ENCODE results near the gene SPATA16. TPM values are rescaled to one million over a fixed set of nuclear protein-coding genes. Genes with fewer than 3 reads are reported as not detected.
"Not testable (repeated sequence)": the region's sequence is repeated elsewhere in the genome, so short reads cannot be mapped to it uniquely, and the experiment has no call there.

SPATA16 gene, protein sequence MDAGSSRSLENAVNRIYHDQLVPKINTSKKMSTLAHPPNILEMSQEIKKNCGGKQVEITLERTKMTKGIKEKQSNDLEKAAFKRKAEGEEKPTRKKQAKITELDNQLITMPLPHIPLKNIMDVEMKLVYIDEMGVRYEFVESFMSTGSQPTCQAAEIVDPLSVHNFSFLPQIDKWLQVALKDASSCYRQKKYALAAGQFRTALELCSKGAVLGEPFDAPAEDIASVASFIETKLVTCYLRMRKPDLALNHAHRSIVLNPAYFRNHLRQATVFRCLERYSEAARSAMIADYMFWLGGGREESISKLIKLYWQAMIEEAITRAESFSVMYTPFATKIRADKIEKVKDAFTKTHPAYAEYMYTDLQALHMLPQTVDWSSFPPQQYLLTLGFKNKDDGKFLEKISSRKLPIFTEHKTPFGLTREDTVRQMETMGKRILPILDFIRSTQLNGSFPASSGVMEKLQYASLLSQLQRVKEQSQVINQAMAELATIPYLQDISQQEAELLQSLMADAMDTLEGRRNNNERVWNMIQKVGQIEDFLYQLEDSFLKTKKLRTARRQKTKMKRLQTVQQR
- not detected in 2 replicates for total RNA-seq (2014; rRNA removed; shearing (Covaris generic))

DNA sequence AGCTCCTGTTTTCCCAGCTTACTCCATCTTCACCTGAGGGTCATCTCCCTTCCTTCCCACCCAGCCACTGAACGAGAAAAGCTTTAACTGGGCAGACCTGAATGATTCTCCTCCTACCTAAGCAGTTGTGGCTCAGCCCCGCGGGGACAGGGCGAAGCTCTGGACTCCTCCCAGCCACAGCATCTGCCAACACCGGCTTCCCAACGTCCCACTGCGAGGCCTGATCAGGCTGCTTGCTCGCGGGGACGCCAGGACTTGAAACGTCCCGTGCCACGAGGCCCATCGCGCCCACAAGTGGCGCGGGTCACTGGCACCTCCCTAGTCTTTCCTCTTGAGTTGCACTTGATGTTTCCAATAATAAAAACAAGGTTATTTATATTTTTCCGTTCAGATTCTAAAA is at the start of gene SPATA16:
Gene SPATA16 (minus strand): TSS at position 250 of the 400 bp plus-strand sequence. CDS start 23,504 bp downstream, outside the sequence.
- DNase-seq (ENCODE audit: low read depth) = no peak

DNA sequence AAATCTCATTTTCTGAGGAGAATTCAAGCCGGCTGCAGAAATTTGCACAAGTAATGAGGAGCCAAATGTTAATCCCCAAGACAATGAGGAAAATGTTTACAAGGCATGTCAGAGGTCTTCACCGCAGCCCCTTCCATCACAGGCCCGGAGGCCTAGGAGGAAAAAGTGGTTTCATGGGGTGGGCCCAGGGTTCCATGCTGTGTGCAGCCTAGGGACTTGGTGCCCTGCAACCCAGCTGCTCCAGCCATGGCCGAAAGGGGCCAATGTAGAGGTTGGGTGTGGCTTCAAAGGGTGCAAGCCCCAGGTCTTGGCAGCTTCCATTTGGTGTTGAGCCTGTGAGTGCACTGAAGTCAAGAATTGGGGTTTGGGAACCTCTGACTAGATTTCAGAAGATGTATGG is 42.0 kb upstream of the SPATA16 start:
- DNase-seq (ENCODE audit: low read depth) = not testable (repeated sequence)

DNA sequence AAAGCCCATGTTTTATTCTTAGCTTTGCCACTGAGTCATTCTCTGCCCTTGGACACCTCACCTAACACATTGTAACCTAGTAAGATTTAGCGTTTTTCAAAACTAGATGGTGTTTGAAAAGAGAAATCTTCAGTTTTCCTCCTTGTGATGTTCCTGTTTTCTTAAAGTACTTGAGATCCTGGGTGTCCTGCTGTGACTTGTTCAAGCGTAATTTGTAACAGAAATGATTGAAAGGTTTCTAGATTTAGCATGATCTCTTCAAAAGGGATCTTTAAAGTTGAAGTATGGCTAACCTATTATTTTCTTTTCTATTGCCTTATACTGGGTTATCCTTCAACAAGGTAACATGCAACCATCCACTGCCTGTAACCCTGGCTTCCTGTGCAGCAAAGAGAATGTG is 32.6 kb upstream of the SPATA16 start:
- no peak for DNase-seq (ENCODE audit: low read depth)

DNA sequence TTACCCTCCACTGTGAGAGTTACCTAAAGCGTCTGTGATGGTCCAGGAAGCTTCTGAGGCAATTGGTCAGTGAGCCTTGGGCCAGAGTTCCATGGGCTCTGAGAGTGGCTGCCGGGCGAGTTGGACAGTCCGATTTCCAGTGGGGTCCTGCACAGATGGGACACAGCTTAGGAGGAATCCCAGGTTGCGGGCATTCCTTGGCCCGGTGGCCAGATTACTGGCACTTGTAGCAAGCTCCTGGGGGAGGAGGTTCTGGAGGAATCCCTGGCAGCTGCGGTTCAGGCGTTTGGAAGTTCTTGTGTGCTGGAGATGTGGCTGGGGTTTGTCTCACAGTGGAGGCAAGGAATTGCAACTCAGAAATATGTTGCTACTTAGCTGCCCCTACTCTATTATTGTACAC is 18.1 kb upstream of the SPATA16 start:
- DNase-seq (ENCODE audit: low read depth) = not testable (repeated sequence)

DNA sequence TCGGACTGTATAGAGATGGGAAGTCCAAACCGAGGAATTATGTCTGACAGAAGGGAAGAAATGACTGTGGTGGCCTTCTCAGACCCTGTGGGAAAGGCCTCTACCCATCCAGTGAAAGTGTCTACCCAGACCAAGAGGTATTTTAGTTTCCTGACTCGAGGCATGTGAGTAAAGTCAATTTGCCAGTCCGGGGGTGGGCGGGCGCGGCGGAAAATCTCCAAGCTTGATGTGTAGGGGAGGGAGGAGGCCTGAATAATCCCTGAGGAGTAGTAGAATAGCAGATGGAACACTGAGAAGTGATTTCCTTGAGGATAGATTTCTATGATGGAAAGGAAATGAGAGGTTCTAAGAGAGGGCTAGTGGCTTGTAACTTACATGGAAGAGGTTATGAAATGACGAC is 15.5 kb upstream of the SPATA16 start:
- DNase-seq (ENCODE audit: low read depth) = not testable (repeated sequence)

DNA sequence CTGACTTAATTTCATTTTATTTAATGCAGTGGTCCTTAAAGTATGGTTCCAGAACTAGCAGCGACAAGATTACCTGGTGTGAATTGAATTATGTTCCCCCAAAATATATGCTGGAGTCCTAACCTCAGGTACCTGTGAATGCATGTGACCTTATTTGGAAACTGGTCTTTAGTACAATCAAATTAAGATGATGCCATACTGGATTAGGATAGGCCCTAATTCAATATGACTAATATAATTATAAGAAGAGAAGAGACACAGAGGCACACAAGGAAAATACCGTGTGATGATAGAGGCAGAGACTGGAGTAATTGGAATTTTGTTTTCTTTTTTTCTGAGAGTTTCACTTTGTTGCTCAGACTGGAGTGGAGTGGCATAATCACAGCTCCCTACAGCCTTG is 12.6 kb upstream of the SPATA16 start:
- no peak for DNase-seq (ENCODE audit: low read depth)

DNA sequence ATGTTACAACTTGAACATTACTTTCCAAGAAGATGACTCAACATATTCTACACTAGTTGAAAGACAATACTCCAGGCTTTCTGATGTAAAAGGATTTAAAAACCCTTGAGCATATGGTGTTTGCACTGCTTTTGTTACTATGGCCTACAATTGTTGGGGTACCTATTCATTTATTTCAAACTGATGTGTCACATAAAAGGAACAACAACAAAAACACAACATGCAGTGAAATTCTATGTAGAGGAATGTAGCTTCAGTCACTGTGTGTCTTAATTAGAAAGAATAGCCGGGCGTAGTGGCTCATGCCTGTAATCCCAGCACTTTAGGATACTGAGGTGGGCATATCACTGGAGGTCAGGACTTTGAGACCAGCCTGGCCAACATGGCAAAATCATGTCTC is 1.6 kb downstream of the SPATA16 start:
- no peak for DNase-seq (ENCODE audit: low read depth)

DNA sequence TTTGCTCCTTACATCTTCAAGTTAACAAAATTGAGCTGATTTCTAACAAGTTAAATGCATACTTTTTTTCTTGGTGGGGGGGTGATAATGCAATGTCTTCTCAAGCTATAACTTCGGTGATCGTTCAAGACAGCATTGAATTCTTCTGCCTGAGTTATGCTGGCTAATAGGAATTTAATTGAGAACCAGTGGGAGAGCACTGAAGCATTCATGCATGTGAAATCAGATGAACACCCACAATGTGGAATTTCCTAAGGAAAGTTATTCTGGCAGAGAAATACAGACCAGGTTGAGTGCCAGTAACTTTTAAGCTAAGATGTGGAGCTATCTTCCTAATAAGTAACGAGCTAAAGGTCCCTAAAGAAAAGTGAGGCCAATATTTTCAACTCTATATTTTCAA is 3.0 kb downstream of the SPATA16 start:
- no peak for DNase-seq (ENCODE audit: low read depth)

DNA sequence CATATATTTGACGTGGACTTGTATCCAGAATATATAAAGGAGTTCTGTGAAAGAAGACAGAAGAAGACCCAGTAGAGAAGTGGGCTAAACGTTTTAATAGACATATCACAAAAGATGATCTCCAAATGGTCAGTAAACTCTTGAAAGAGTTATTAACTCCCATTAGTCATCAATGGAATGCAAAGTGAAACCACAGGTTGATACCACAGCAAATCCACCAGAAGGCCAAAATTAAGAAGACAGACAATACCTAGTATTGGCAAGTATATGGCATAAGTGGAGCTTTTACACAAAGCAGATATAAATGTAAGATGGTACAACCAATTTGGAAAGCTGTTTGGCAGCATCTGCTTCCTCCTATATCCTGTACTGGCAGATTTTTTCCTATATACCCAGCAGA is 6.0 kb downstream of the SPATA16 start:
- peak; percentile 21 for DNase-seq (ENCODE audit: low read depth)

DNA sequence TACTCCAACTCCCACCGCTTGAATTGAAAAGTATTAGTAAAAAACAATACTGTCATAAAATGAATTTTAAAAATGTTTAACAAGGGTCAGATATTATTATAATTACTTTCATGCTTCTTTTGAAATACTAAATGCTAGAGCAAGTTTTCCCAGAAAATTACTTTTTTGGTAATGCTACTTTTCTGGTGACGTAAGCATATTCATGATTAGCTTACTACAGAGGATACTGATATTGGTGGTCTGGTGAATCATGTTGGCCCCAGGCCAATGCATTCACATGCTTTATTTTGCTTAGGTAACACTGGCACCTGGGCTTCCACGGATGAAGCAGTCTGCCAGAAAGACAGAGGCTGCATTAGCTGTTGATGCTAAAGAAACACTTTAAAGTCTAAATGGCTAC is 12.4 kb downstream of the SPATA16 start:
- DNase-seq (ENCODE audit: low read depth) = peak; percentile 8

DNA sequence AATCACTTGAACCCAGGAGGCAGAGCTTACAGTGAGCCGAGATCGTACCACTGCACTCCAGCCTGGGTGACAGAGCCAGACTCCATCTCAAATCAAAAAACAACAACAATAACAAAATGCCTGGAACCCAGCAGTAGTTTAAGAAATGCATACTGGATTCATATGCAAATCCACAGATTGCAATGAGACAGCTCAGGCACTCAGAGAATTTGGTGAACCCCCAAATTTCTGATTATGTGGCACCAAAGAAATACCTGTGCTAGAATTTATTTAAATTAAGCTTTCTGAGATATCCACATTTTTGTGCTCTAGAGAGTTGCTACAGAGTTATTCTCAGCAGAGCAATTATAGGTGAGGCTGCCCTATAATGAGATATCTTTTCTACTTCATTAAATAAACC is 29.7 kb downstream of the SPATA16 start:
- no peak for DNase-seq (ENCODE audit: low read depth)

DNA sequence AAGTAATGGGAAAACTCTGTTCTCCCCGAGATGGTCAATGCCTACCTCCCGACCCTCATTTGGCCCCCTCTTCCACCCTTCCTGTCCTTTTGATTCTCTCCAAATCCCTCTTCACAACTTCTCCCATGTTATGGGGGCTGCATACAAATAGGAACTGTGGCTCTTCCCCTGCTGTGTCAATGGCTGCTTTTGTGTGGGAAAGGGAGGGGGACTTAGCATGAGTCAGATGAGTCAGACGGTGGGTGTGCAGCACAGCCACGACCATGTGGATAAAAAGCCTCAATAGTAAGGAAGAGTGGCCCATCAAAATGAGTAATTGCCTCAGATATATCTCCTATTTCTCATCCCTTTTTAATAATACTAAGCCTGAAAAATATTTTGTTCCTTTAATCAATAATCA is 31.9 kb downstream of the SPATA16 start:
- peak; percentile 66 for DNase-seq (ENCODE audit: low read depth)

DNA sequence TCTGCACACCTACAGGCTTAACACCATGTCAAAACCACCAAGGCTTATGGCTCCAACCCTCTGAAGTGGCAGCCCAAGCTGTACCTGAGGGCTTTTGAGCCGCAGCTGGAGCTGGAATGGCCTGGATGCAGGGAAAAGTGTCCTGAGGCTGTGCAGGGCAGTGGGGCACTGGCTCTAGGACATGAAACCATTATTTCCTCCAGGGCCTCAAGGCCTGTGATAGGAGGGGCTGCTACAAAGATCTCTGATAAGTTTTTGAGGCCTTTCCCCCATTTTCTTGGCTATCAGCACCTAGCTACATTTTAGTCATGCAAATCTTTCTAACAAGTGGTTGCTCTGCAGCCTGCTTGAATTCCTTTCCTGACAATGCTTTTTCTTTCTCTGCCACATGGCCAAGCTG is 37.6 kb downstream of the SPATA16 start:
- no peak for DNase-seq (ENCODE audit: low read depth)

DNA sequence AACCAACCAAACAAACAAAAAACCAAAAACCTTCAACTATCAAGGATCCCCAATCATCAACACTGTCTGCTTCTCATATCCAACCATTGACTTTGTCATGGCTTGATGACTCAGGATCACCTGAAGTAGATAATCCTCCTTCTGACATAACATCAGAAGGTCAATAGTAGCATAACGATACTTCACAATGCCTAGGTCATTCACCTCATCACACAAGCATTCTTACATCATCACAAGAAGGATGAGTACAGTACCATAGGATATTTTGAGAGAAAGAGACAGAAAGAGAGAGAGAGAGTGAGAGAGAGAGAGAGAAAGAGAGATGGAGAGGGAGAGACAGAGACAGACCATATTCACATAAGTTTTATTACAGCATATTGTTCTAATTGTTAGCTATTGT is 42.1 kb downstream of the SPATA16 start:
- DNase-seq (ENCODE audit: low read depth) = no peak

DNA sequence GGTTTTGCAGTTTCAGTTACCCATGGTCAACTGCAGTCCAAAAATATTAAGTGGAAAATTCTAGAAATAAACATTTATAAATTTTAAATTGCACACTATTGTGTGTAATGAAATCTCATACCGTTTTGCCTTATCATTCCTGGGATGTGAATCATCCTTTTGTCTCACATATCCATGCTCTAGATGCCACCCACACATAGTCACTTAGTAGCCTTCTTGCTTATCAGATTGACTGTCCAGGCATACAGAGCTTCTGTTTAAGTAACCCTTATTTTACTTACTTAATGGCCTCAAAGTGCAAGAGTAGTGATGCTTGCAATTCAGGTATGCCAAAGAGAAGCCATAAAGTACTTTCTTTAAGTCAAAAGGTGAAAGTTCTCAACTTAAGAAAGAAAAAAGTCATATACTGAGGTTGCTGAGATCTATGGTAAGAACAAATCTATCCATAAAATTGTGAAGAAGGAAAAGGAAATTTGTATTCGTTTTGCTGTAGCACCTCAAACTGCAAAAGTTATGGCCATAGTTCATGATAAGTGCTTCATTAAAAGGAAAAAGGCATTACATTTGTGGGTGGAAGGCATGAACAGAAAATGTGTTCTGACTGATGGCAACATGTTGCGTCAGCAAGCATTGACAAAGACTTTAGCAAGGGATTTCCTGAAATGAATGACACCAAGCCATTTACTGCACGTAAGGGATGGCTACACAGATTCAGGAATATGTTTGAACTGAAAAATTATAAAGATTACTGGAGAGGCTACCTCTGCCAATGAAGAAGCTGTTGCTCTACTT is 43.8 kb downstream of the SPATA16 start:
- peak; percentile 37 for DNase-seq (ENCODE audit: low read depth)

DNA sequence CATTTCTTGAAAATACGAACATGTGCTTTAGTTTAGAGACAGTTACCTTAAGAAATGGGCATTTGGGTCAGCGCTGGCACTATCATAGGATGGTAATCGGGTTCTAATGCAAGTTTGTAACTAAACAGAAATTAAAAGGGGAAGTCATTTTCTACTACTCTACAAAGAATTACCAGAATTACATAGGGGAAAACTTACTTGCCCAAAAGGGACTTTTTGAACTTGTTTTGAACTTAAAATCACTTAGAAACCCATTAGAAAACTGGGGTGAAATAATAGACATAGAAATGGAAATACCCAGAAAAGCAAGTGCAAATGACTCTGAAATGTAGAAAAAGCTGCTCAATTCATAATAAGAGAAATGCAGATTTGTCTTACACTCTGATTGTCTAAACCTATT is 44.9 kb downstream of the SPATA16 start:
- DNase-seq (ENCODE audit: low read depth) = no peak

DNA sequence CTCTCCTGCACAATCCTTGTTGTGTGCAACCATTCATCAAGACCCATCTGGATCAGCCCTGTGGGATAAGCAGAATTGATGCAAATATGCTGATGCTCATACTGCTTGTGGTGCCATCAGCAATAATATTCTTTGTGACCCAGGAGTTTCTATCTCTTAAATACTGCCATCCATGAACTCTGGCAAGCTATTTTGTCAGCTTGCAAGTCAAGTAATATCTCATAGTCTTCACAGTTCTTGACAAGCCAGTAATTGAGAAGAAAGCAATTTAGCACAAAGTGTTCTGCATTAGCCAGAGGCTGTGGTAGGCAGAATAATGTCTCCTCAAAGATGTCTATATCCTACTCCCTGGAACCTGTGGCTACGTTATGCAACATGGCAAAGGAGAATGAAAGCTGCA is 49.0 kb downstream of the SPATA16 start:
- DNase-seq (ENCODE audit: low read depth) = no peak

DNA sequence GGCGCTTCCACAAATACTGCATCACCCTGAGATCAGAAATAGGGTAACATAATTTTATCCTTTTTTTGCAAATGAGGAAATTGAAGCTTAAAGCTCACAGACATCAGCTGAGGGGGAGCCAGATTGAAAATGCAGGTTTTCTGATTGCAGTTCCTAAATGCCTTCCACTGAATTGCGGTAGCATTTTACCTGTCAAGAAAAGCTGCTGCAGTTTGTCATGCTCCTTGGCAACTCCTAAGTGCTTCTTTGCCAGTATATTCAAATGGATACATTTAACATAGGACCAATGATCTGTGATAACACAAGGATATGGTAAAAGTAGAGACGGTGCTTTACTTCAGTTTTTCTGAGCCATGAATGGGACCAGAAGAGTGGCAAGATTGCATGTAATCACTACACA is 50.5 kb downstream of the SPATA16 start:
- DNase-seq (ENCODE audit: low read depth) = no peak

DNA sequence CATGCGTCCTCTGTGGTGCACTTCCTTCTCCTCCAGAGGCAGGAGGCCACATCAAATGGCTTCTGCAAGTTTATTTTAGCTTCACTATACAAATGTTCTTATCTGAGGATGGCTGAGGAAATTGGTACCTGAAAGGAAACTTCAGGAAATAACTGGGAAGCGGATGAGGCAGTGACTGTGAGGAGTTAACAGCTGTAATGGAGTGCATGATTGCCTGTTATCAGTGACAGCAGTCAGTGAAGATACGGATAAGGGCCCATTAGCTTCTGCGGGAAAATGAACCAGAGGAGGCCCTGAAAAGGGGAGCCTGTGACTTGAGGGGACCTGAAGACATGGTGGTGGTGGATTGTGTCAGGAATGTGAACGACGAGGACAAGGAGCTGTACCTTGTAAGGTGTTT is 51.8 kb downstream of the SPATA16 start:
- no peak for DNase-seq (ENCODE audit: low read depth)

DNA sequence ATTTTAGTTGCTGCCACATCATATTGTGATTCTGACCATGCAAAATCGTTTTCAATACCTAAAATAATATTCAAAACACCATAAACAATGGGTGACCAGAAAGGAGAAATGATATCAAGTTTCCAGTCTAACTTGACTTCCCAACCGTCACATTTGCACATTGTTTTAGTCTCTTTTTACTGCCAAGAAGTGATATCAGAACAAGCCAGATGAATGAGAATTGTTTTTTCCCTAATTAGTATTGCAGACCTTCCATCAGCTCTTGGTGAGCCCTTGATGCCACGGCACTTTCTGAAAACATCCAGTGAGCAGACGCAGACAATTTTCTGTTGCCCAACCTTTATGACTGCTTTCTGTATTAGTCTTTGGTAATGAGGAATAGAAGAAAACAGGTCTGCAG is 62.5 kb downstream of the SPATA16 start:
- no peak for DNase-seq (ENCODE audit: low read depth)

DNA sequence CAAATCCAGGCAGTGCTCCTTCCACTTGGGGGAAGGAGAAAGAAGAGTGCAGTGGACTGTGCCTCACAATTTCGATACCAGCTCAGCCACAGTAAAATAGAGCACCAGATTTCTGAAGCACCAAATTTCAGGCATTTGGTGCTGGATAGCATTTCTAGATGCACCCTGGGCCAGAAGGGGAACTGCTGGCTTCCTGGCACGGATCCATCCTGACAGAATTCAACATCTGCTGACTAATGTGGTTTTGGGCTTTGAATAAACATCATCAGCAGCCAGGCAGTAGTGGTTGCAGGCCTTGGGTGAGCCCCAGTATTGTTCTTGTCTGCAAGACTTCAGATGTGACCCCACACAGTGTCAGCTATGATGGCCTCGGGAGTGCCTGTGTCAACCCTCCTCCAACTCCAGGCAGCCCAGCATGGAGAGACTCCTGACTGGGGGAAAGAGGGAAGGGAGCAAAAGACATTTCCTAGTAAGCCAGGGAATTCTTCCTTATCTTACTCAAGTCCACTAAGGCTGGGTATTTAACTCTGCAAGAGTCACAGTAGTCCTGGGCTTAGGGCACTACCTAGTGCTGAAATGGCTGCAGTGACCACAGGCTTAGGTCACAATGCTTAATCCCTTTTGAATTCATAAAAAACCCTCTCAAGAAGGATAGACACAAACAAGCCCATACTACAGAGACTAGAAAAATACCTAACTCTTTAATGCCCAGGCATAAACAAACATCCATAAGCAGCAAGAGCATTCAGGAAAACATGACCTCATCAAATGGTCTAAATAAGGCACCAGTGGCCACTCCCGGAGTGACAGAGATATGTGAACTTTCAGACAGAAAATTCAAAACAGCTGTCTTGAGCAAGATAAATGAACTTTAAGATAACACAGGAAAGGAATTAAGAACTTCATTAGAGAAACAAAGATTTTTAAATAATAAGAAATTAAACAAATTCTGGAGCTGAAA is 74.7 kb downstream of the SPATA16 start:
- peak; percentile 85 for DNase-seq (ENCODE audit: low read depth)
